Midbrain (tissue), 1 donor: ENCODE data around the gene SLC38A3.
"Not testable (repeated sequence)": the region's sequence is repeated elsewhere in the genome, so short reads cannot be mapped to it uniquely, and the experiment has no call there.

ENCODE experiments used
- DNase-seq: peaks from one replicate; lab custom pipeline; 2025; lab: John Stamatoyannopoulos, UW

The SLC38A3 gene

GRCh38 chr3:50255251-50255615, 50.2 kb downstream of the SLC38A3 start:
- DNase-seq, result no peak

- peak; percentile 39 for DNase-seq
These were observed 52.2 kb downstream of the SLC38A3 start for GRCh38 chr3:50256978-50257890.

GRCh38 chr3:50258029-50258680, 53.1 kb downstream of the SLC38A3 start:
- DNase-seq, result no peak

GRCh38 chr3:50258979-50259378, 53.9 kb downstream of the SLC38A3 start:
- DNase-seq, result no peak

GRCh38 chr3:50259432-50260026, 54.5 kb downstream of the SLC38A3 start:
- no peak for DNase-seq

- peak; percentile 95 for DNase-seq
These were observed 55.2 kb downstream of the SLC38A3 start for GRCh38 chr3:50260027-50260941.

- DNase-seq, result peak; percentile 61
These were observed 55.9 kb downstream of the SLC38A3 start for GRCh38 chr3:50260942-50261441.

GRCh38 chr3:50261505-50261904, 56.4 kb downstream of the SLC38A3 start:
- peak; percentile 25 for DNase-seq

- DNase-seq, result not testable (repeated sequence)
These were observed 57.1 kb downstream of the SLC38A3 start for GRCh38 chr3:50262200-50262599.

- DNase-seq, result no peak
These were observed 57.7 kb downstream of the SLC38A3 start for GRCh38 chr3:50262778-50263177.

GRCh38 chr3:50263478-50264382, 58.7 kb downstream of the SLC38A3 start:
- no peak for DNase-seq

GRCh38 chr3:50264383-50264963, 59.4 kb downstream of the SLC38A3 start:
- peak; percentile 84 for DNase-seq

GRCh38 chr3:50264964-50265485, 60.0 kb downstream of the SLC38A3 start:
- no peak for DNase-seq

GRCh38 chr3:50265571-50265970, 60.5 kb downstream of the SLC38A3 start:
- DNase-seq, result no peak

GRCh38 chr3:50266017-50266416, 60.9 kb downstream of the SLC38A3 start:
- DNase-seq, result no peak

- no peak for DNase-seq
These were observed 61.8 kb downstream of the SLC38A3 start for GRCh38 chr3:50266836-50267235.

GRCh38 chr3:50267280-50267913, 62.3 kb downstream of the SLC38A3 start:
- peak; percentile 71 for DNase-seq

GRCh38 chr3:50268276-50268675, 63.2 kb downstream of the SLC38A3 start:
- peak; percentile 56 for DNase-seq

- DNase-seq, result peak; percentile 56
These were observed 63.8 kb downstream of the SLC38A3 start, which contains the start of gene SEMA3B for GRCh38 chr3:50268703-50269451. Gene SEMA3B, plus strand, starts transcription at chr3:50269147. Its CDS starts 94 bp downstream, at chr3:50269241.
